ENCODE measurements around the gene IGSF3.

DNA sequence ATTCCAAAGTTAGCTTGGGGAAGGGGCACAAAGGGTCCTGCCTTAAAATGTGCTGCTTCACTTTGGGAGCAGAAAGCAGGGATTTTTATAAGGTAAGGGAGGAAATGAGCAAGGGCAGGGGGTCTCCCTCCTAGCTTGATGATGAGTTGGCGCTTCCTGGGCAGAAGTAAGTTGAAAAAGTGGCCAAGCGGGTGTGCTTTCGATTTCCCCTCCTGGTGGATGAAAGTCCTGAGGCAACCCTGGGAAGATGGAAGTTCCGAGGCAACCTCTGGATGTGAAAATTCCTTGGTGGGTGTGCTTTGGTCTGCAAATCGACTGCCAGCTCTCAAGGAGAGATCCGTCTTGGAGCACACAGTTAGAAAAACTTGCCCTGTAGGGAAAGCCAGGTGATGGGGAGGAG is 45.0 kb upstream of the IGSF3 start:
- TF ChIP-seq, protein P1, sequence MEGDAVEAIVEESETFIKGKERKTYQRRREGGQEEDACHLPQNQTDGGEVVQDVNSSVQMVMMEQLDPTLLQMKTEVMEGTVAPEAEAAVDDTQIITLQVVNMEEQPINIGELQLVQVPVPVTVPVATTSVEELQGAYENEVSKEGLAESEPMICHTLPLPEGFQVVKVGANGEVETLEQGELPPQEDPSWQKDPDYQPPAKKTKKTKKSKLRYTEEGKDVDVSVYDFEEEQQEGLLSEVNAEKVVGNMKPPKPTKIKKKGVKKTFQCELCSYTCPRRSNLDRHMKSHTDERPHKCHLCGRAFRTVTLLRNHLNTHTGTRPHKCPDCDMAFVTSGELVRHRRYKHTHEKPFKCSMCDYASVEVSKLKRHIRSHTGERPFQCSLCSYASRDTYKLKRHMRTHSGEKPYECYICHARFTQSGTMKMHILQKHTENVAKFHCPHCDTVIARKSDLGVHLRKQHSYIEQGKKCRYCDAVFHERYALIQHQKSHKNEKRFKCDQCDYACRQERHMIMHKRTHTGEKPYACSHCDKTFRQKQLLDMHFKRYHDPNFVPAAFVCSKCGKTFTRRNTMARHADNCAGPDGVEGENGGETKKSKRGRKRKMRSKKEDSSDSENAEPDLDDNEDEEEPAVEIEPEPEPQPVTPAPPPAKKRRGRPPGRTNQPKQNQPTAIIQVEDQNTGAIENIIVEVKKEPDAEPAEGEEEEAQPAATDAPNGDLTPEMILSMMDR (IDR thresholded peaks at IDR 0.05): no peak
- no peak for TF ChIP-seq POLR2A (IDR thresholded peaks at IDR 0.05; ENCODE audit: low read depth)
- TF ChIP-seq POLR2AphosphoS5 (IDR thresholded peaks at IDR 0.05): no peak
